ENCODE results near the gene FAU.

FAU gene

GRCh38 chr11:65121865-65122696 lies at the start of gene FAU, which contains the start of gene MRPL49:
FAU (minus strand) TSS chr11:65122134; CDS start chr11:65121813, 321 bp downstream.
MRPL49 (plus strand) TSS chr11:65122321; CDS start chr11:65122347, 26 bp downstream.
- DNase-seq (ENCODE audit: low read depth in 2 of 2) = peak; percentile 97 to 98
- no peak for TF ChIP-seq CTCF (IDR thresholded peaks at IDR 0.05; ENCODE audit: low read depth, low read length)
- H3K4me3 ChIP-seq (replicated peaks in 1 of 2; ENCODE audit: low read depth in 2 of 2, low read length in 2 of 2) = peak within 1 kb of the TSS; percentile 92 to 96

- H3K4me3 ChIP-seq (replicated peaks in 1 of 2; ENCODE audit: low read depth in 2 of 2, low read length in 2 of 2) = no peak within 1 kb of the TSS
- no peak for TF ChIP-seq CTCF (IDR thresholded peaks at IDR 0.05; ENCODE audit: low read depth, low read length)
- DNase-seq (ENCODE audit: low read depth in 2 of 2) = no peak
Observed at GRCh38 chr11:65170058-65170534, 48.2 kb upstream of the FAU start, which contains the start of gene SPDYC. SPDYC (plus strand) TSS chr11:65170233; CDS start chr11:65171358, 1,125 bp downstream.

GRCh38 chr11:65169164-65169641 lies 47.3 kb upstream of the FAU start:
- DNase-seq (ENCODE audit: low read depth in 2 of 2) = peak; percentile 65 to 71
- no peak overlapping the region for H3K4me3 ChIP-seq (replicated peaks in 1 of 2; ENCODE audit: low read depth in 2 of 2, low read length in 2 of 2)
- TF ChIP-seq CTCF (IDR thresholded peaks at IDR 0.05; ENCODE audit: low read depth, low read length) = no peak

DNA sequence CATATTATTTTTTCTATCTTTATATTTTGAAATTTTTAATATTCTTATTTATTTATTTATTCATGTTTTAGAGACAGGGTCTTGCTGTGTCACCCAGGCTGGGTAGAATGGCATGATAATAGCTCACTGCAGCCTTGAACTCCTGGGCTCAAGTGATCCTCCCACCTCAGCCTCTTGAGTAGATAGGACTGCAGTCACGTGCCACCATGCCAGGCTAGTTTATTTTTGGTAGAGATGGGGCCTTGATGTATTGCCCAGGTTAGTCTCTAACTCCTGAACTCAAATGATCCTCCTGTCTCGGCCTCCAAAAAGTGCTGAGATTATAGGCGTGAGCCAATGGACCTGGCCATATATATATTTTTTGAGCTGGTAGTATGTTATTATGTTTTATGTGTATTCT lies 45.7 kb upstream of the FAU start:
- no peak for DNase-seq (ENCODE audit: low read depth in 2 of 2)
- H3K4me3 ChIP-seq (replicated peaks in 1 of 2; ENCODE audit: low read depth in 2 of 2, low read length in 2 of 2) = no peak overlapping the region

GRCh38 chr11:65166893-65167292 lies 45.0 kb upstream of the FAU start:
- no peak for TF ChIP-seq CTCF (IDR thresholded peaks at IDR 0.05; ENCODE audit: low read depth, low read length)
- H3K4me3 ChIP-seq (replicated peaks in 1 of 2; ENCODE audit: low read depth in 2 of 2, low read length in 2 of 2) = no peak overlapping the region
- no peak for DNase-seq (ENCODE audit: low read depth in 2 of 2)

More for the DNA sequence above, 45.7 kb upstream of the FAU start:
- no peak for TF ChIP-seq CTCF (IDR thresholded peaks at IDR 0.05; ENCODE audit: low read depth, low read length)

DNA sequence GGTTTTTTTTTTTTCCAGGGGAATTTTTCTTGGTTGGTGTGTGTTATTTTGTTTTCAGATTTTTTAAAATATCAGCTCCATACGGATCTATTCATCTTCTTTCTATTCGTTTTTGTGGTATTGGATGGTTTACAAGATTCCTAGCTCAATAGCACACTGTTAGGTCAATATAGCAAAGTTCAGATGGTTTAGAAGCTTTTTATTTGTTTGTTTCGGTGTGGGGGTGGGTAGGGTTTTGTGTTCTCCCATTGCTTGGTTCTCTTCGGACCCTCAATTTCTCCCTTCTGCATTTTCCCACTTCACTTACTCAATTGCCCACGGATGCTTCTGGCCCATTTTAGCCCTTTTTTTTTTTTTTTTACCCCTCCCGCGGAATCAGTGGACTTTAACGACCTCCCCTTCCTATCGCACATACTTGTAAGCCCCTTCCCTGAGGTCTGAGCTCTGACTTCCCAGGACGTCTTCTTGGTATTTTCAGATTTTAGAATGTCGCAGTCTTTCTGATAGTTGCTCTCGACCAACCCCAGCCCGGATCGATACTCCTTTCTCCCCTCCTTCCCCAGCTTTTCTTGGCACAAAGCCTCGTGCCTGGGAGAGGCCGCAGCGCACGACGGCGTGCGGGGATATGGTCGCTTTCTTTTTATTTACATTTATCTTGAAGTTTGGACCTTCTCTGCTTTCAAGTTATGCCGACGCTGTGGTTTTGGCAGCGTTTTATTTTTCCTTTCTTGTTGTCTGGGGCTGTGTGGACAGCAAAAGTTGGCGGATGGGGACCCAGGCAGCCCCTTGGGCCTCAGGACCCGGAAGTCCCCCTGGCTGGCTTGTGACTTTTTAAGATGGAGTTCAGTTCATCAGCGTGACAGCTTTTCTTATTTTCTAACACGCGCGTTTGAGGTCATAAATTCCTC lies 43.7 kb upstream of the FAU start:
- no peak overlapping the region for H3K4me3 ChIP-seq (replicated peaks in 1 of 2; ENCODE audit: low read depth in 2 of 2, low read length in 2 of 2)
- peak in 1 of 2 donors; percentile 9 for DNase-seq (ENCODE audit: low read depth in 2 of 2)
- no peak for TF ChIP-seq CTCF (IDR thresholded peaks at IDR 0.05; ENCODE audit: low read depth, low read length)

Measured in cardiac fibroblast (primary cell).